ENCODE data around the gene SURF6.
"Not testable (repeated sequence)": the region's sequence is repeated elsewhere in the genome, so short reads cannot be mapped to it uniquely, and the experiment has no call there.

The SURF6 gene

DNA sequence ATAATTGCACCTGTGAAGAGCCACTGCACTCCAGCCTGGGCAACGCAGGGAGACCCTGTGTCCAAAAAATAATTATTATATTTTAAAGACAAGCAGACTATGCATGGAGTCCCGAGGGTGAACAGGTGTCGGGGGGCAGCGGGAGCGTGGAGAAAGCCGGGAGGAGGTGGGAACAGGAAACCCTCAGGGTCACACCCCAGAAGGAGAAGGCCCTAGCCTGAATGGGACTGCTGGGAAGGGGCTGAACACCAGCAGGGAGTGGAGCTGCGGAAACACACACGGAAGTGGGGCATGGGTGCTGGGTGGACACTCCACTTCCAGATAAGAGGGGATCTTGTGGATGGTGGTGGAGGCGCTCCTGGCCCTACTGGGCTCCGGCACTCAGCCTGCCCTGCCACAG is 12.8 kb downstream of the SURF6 start:
- DNase-seq: no peak

DNA sequence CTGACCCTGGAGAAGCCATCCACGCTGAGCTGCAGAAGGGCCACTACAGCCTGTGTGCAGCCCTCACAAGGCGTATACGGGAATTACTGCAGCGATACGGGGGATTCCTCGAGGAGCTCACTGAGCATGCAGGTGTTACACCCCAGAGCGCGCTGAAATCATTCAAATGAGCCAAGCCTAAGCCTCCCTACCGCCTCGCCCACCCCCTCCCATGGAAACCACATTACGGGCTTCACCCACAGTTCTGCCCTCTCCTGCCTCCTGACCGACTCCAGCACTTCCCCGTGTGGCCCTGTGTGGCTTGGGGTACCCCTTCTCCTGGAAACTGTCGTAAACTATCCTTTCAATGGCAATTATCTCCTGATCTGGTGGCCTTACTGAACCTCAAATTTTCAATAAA is 13.3 kb downstream of the SURF6 start:
- DNase-seq: no peak

GRCh38 chr9:133321411-133321935 is 14.5 kb downstream of the SURF6 start:
- DNase-seq: no peak

DNA sequence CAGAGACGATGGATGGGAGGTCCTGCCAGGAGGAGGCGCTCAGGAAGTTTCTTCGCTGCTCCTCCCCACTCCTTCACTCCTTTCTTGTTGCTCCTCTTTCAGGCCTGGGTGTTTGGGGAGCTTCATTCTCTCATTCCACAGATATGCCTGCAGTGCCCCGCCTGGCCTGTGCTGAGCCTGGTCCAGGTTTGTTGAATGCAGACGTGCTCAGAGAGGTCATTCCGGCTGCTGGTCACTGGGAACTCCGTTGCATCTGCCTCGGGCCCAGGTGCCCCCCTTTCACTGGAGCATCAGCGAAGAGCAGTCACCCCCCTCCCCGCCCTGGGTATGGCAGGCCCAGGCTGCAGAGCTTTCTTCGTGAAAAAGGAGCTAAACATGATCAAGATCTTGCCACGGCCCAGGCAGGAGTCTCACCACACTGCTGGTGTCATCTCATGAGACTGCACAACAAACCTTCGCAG is 15.5 kb downstream of the SURF6 start:
- DNase-seq: no peak

DNA sequence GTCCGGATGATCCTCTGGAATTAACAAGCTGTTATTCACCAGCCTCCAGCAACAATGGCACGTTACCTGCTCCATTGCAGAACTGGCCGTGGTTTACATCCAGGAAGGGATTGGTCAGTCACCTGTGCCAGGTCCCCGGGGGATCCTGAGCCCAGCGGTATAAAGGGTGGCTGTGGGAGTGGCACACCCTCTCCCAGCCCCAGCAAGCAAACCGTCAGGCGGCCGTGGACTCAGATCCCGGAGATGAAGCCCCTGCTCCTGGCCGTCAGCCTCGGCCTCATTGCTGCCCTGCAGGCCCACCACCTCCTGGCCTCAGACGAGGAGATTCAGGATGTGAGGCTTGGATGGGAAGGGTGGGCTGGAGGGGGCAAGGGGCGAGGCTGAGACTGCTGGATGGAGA is 18.4 kb downstream of the SURF6 start:
- DNase-seq: not testable (repeated sequence)

DNA sequence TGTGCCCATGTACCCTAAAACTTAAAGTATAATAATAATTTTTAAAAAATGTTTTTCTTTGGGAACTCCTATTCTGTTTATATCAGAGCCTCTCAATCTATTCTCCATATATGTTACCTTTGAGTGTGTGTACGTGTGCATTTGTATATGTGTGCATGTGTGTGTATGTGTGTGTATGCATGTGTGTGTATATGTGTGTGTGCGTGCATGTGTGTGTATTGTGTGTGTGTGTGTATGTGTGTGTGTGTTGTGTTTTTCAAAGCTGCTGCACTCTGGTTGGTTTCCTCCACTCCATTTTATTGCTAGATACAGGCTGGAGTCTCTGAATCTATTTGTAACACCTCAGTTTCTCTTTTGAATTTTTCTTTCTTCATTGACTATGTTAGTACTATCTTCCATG is 20.0 kb downstream of the SURF6 start:
- DNase-seq: no peak

- no peak for DNase-seq
These were observed 26.4 kb downstream of the SURF6 start for GRCh38 chr9:133309608-133310007.

DNA sequence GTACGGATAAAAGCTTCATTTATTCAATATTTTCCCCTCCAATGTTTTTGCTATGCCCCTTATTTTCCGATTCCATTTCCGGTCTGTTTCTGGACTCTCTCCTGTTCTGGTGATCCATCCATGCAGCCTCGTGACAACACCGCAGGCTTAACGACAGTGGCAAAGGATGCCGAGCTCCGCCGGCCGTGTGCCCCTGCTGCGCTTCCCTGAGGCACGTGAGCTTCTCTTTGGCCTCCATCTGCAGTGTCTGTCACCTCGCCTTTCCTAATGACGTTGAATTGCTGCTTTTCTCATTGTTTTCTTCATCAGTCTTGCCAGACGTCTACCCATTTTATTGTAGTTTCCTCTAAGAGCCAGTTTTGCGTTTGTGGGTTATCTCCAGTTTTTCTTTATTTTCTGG is 28.7 kb downstream of the SURF6 start:
- no peak for DNase-seq

- DNase-seq: no peak
These were observed 29.5 kb downstream of the SURF6 start for GRCh38 chr9:133306242-133307204.

DNA sequence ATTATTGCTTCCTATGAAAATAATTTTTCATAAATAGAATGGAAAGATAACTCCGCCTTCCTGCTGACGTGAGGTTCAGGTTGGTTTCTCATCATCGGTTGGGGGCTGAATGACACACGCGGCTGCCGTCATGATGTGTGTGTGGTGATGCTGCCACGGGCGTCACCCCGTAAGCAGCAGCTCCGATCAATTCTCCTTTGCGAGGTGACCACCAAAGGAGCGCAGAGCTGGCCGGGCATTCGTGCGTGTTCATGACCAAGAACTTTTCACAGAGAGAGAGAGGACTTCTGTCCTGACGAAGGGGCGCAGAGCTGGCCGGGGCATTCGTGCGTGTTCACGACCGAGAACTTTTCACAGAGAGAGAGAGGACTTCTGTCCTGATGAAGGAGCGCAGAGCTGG is 30.3 kb downstream of the SURF6 start:
- DNase-seq: no peak

DNA sequence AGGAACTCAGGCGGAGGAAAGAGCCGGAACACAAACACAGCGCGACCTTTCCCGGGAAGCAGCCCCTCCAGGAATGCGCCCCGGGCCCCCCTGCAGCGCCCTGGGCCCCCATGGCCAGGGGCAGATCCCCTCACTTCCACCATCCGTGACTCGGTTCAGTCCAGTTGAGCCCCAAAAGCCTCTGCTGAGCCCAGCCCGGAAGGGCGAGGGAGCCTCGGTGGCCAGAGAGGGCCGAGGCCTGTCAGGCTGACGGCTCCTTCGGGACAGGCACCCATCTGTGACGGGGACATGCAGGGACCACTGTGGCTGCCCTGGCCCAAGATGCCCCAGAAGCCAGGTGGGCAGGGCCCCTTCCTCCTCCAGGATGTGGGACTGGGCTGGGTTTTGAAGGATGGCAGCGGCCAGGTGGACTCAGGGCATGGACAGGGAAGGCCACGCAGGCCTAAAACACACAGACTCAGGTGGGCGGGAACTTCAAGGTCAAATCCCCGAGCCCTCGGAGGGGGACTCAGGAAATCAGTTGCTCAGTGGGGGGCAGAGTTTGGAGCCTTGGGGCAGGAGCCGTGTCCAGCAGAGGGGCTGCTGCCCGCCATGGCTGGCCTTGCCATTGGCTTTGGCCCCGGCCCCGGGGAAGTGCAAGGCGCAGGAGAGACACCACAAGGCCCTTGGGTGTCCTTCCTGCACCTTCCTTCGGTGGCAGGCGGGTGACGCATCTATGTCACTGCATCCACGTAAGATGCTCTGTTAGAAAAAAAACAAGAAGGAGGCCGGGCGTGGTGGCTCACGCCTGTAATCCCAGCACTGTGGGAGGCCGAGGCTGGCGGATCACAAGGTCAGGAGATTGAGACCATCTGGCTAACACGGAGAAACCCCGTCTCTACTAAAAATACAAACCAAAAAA is 31.3 kb downstream of the SURF6 start:
- DNase-seq: no peak

- DNase-seq: no peak
These were observed 31.9 kb downstream of the SURF6 start for GRCh38 chr9:133304158-133304470.

GRCh38 chr9:133303266-133304157 is 32.5 kb downstream of the SURF6 start:
- no peak for DNase-seq

DNA sequence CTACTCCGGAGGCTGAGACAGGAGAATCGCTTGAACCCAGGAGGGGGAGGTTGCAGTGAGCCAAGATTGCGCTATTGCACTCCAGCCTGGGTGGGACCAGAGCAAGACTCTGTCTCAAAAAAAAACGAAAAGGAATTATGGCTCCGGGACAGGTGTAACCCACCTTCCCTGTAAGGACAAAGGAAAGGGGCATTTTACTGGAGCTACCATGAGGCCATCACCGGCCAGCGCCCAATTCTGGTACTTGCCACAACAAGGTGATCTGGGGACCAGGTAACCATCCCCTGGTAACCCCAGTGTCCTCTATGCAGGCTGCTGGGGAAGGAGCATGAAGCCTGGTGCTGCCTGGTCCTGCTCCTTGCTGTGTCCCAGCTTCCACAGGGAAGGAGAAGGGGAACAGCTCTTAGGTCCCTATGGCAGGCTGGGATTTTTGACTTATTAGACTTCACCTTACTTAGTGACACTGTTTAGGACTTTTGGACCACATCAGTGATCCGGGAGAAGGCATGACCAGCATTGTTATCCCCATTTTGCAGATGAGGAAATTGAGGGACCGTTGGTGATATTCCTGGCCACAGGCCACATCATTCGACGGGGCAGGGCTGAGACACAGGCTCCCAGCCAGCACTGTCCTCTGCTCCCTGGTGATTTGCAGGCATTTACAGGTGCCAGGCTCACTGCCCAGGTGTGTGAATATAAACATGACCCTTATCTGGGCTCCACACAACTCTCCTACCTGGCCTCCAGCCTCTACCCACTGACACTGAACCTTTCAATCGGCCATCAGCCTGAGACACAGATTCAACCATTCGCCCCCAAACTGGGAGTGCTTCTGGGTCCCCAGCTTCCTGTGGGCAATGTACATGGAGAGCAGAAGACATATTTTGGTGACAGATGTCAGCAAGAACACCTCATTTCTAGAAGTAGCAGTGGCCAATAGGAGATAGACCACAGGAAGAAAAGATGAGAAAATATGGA is 34.4 kb downstream of the SURF6 start:
- no peak for DNase-seq

GRCh38 chr9:133299996-133300395 is 36.0 kb downstream of the SURF6 start:
- not testable (repeated sequence) for DNase-seq

GRCh38 chr9:133294257-133294656 is 41.7 kb downstream of the SURF6 start:
- DNase-seq: no peak

- DNase-seq: no peak
These were observed 45.2 kb downstream of the SURF6 start for GRCh38 chr9:133290751-133291302.

- DNase-seq: no peak
These were observed 49.5 kb downstream of the SURF6 start for GRCh38 chr9:133286523-133286922.

- no peak for DNase-seq
These were observed 50.7 kb downstream of the SURF6 start for GRCh38 chr9:133285252-133285775.

DNA sequence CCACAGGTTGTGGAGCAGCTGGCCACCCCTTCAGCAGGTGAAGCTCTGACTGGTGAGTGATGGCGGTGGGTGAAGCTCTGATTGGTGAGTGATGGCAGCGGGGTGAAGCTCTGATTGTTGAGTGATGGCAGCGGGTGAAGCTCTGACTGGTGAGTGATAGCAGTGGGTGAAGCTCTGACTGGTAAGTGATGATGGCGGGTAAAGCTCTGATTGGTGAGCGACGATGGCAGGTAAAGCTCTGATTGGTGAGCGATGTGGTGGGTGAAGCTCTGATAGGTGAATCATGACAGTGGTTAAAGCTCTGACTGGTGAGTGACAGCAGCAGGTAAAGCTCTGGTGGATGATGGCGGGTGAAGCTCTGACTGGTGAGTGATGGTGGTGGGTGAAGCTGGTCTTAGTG is 51.6 kb downstream of the SURF6 start:
- DNase-seq: no peak
